GM18520 (cell line): ENCODE results near the gene PHACTR1.

ENCODE experiments used
- ATAC-seq: cut with Tn5 transposase; IDR thresholded peaks from one replicate; pipeline ENCODE4 v1.9.1; 2021; ENCODE audit not compliant: unreplicated experiment

The PHACTR1 gene

GRCh38 chr6:13059026-13059425 is 342.5 kb downstream of the PHACTR1 start:
- no peak for ATAC-seq

GRCh38 chr6:13063300-13063918 is 346.8 kb downstream of the PHACTR1 start:
- ATAC-seq = no peak

GRCh38 chr6:13065581-13065980 is 349.0 kb downstream of the PHACTR1 start:
- no peak for ATAC-seq

- ATAC-seq = no peak
Measured at GRCh38 chr6:13066050-13066449, 349.5 kb downstream of the PHACTR1 start.

GRCh38 chr6:13066820-13067219 is 350.3 kb downstream of the PHACTR1 start:
- ATAC-seq = no peak

GRCh38 chr6:13068586-13069210 is 352.1 kb downstream of the PHACTR1 start:
- ATAC-seq = no peak

- no peak for ATAC-seq
Measured at GRCh38 chr6:13071550-13072345, 355.2 kb downstream of the PHACTR1 start.

GRCh38 chr6:13072686-13073347 is 356.2 kb downstream of the PHACTR1 start:
- ATAC-seq = no peak

- ATAC-seq = no peak
Measured at GRCh38 chr6:13074415-13075140, 358.0 kb downstream of the PHACTR1 start.

GRCh38 chr6:13075141-13075845 is 358.7 kb downstream of the PHACTR1 start:
- no peak for ATAC-seq

- ATAC-seq = no peak
Measured at GRCh38 chr6:13076575-13076974, 360.0 kb downstream of the PHACTR1 start.

- no peak for ATAC-seq
Measured at GRCh38 chr6:13077117-13077516, 360.6 kb downstream of the PHACTR1 start.

GRCh38 chr6:13079096-13079723 is 362.6 kb downstream of the PHACTR1 start:
- ATAC-seq = no peak

GRCh38 chr6:13080462-13081188 is 364.1 kb downstream of the PHACTR1 start:
- ATAC-seq = no peak

GRCh38 chr6:13081189-13081563 is 364.6 kb downstream of the PHACTR1 start:
- ATAC-seq = no peak

- no peak for ATAC-seq
Measured at GRCh38 chr6:13089296-13089994, 372.9 kb downstream of the PHACTR1 start.

GRCh38 chr6:13091192-13091591 is 374.6 kb downstream of the PHACTR1 start:
- no peak for ATAC-seq

GRCh38 chr6:13094781-13095425 is 378.3 kb downstream of the PHACTR1 start:
- no peak for ATAC-seq
